Hematopoietic multipotent progenitor cell (in vitro differentiated cells): ENCODE data around the gene ROBO1. TPM values are rescaled to one million over a fixed set of nuclear protein-coding genes. Genes with fewer than 3 reads are reported as not detected.
"Not testable (repeated sequence)": the region's sequence is repeated elsewhere in the genome, so short reads cannot be mapped to it uniquely, and the experiment has no call there.

Experiments
- DNase-seq, 3 donors: peaks; one replicate each; pipeline ENCODE4 v3.0.0-alpha.2; 2011 to 2015; ENCODE audit warnings: low read depth in 2 of 3, low spot score in 2 of 3
- total RNA-seq: library from RNA; depleted of rRNA; stranded (reverse); fragments of >200 nt; gene quantifications from one replicate; pipeline ENCODE4 v1.2.3, GENCODE V29; 2012

ROBO1 gene
- total RNA-seq, 1 donor: 3.2 TPM

DNA sequence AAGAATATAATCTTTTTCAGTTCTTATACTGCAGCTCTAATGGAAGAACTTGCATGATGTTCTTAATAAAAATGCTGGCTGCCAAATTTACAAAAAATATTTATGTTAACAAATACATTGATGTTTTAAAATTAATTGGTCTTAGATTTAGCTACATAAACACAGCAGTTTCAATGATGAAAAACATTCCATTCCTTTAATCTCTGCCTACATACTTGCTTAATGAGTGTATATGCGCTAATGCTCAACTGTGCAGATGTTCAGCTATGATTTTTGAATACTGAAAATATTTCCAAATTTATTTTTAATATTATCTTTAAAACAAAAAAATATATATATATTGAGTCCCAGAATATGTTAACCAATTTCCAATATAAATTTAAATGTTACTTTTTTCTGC is 867.4 kb downstream of the ROBO1 start:
- no peak for DNase-seq

DNA sequence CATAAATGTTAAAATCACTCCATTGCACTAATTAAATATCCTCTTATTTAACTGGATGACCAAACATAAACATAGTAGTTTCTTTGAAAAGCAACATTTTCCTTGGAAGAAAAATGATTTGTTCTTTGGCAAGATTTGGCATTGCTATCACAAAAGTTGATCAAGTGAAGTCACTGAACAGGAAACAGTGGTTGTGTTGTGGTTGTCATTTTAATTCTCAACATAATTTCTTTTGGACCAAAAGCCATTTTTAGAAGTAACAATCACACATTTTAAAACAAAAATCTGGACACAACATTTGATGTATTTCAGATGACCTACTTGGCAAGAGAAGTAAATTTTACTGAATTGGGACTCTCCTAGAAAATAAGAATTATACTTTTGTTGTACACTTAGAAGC is 872.3 kb downstream of the ROBO1 start:
- DNase-seq: no peak

DNA sequence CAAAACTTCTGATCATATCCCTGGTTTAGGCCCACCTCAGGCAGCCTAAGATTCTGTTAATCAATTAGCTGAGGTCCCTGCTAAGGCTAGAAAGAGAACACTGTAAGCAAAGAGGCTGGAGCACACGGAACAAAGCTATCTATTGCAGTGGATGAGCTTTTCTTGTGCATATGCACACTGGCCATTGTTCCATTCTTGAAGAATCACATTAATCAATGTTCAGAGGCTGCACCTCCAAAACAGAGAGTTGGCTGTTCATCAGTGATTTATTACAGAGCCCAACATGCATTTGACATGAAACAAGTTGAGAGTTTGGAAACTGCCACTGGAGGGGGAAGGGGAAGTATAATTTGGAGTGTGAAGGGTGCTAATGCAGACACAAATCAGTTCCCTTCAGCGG is 873.0 kb downstream of the ROBO1 start:
- DNase-seq: no peak

DNA sequence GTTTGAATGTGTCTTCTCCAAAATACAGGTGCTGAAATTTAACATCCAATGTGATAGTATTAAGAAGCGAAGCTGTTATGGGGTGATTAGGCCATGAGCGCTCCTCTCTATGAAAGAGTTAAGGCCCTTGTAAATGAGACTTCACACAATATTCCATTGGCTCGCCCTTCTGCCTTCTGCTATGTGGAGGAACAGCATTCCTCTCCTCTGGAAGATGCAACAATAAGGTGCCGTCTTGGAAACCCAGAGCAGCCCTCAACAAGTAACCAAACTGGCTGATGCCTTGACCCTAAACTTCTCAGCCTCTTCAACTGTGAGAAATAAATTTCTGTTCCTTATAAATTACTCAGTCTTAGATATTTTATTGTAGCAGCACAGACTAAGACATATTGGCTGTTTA is 874.6 kb downstream of the ROBO1 start:
- DNase-seq: no peak

DNA sequence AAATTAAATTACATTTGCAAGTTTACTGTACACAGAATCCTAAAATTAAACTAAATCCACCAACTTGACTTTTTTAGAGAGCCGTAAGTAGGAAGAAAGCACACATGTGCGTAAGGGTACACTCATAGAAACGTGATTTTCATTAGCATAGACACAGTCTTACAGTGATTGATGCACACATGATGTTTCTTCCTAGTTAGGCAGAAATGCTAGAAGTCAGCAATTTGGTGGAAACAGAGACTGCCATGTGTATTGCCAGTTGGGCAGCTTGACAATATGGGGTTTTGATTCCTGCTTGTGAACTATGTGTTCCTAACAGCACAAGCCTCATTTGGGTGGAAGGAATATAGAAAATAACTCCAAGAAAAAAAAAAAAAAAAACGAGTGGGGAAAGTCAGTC is 878.5 kb downstream of the ROBO1 start:
- no peak for DNase-seq

DNA sequence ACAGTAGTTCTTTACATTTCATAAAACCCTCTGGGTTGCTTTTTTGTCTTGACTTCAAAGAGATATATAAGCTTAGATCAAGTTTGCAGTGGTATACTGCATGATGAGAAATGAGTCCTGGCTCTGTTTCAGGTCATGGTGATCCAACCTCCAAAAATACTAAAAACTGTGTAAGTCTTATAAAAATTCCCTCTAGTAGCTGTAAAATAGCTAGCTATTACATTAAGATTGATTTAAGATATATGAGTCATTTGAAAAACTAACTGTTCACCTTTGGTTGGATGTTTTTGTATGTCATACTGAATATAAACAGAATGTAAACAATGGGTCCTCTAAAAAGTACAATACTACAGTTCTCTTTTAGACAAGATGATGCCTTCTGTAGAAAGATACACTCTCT is 879.2 kb downstream of the ROBO1 start:
- DNase-seq: no peak

DNA sequence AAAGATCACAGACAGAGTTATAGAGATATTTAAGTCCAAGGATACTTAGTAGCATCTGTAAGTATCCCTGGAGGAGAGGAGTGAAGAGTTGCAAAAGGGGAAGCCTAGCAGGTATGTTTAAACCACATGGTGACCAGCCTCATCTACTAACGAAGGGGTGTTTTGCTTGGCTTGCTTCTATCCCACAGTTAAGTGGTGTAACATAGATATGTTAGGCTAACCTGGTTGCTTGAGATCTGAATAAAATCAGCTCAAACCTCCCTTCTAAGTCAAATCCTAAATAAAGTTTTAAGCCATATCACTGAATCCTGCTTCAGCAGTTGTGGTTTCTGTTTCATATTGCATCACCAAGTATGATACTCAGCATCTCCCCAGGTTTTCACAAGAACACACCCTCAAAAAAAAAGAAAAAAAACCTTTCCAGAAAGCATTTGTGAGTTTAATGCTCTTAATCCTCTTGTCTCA is 880.2 kb downstream of the ROBO1 start:
- DNase-seq: no peak

DNA sequence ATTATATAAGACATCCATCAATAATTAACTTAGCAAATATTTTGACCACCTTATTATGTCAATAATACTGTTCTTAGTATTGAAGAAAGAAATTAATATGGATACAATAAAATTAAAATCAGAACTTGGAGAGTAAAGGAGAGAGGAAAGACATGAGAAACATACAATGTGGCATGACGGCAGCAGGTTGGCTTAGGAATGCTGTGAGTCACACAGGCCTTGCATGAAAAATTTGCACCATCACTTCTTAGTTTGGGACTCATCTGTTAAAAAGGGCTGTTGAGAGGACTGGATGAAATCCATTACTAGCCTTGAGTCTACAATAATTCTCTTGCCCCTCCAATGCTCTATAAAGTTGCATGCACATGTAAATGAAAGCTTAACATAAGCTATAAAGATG is 880.8 kb downstream of the ROBO1 start:
- DNase-seq: no peak

DNA sequence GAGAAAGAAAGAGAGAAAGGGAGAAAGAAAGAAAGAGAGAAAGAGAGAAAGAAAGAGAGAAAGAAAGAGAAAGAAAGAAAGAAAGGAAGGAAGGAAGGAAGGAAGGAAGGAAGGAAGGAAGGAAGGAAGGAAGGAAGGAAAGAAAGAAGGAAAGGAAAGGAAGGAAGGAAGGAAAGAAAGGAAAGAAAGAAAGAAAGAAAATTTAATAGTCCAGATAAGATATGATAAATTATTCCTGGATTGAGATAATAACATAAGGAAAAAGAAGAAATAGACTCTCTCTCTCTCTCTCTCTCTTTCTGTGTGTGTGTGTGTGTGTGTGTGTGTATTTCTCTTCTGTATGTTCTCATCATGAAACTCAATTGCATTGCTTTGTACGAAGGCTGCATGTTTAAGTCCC is 883.2 kb downstream of the ROBO1 start:
- not testable (repeated sequence) for DNase-seq

DNA sequence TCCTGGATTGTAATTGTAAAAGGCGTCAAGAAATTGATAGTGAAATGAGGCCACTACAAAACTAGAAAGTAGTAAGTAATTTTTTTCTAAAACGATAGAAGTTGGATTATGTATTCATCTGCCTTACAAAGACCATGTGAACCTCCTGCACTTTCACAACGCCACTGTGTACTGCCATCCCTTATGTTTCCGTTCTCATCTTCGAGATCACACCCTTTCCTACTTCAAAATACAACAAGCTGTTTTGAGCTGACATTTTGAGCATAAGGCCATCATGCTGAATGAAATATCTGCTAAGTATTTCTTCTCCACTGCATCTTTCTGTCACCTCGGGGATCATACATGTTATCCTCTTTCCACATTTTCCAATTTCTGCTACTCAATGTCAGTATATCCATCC is 885.5 kb downstream of the ROBO1 start:
- no peak for DNase-seq

DNA sequence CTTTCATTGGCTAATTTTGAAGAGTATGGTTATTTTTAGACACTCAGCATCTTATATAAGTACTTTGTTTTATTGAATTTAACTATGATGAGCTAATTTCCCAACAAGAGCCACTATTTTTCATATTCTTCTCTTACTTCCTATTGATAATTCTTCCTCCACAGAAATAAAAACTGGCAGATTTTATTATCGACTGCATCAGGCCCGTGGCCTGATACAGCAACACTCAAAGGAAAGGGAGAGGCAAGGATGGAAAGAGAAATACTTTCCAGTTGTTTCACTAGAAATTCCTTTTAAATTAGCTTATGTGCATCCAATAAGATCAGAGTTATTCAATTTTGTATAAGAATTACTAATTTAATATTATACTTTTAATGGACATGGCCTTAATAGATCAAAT is 886.3 kb downstream of the ROBO1 start:
- DNase-seq: no peak

DNA sequence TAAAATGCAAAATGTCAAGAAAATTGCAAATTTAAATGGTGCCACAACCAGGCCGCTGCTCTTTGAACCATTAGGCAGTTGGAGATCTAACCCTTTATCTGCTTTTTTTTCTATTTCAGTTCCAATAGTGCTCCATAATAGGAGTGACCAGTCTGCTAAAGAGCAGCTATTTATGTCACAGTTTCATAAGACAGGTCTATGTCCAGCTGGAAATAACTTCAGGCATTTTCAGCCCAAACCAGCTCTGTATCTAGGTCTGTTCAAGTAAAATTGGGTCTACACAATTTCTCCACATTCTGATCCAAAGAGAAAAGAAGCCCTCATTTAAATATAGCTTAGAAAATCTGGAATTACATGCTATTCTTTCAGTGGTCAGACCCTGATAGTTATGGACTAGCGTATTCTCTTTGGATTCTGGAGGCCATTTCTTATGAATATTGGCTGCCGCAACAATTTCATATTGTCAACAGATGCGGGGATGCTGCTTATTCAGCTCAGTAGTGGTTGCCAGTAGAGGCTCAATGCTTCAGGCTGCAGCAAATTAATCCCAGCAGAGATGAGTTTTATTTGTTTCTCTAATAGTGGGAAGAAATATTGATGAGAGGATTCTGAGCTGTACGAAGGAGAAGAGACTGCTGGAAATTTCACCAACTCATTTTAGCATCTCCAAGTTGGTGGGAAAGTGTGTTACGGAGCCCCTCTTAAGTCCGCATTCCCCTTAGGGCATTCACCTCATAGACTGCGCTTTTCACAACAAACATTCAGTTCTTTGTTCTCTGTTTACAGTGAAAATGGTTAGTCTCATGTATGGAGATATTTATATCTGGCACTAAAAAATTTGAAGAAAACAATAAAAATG is 887.0 kb downstream of the ROBO1 start:
- DNase-seq: no peak

DNA sequence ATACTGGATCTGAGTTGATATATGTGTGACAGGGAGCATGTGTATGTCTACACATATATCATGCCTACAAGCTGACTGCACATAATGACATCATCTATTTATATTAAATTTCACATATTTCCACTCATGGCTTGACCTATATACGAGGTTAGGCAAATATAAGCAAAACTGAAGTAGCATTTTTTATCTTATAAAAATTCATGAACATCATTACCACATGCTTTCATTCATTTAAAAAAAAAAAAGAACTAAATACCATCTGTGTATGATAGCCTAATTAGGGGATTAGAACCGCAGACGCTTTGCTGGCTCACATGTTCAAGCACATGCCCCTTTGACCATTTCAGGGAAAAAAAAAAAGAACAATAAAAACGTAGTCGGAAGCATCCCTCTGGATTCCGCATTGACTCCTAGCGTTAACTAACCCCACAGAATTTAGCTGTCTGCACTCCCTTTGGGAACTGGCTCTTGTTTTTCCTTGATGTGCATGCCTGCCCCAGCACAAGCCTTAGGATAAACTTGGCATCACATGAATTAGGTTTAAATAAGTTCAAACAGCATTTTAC is 888.4 kb downstream of the ROBO1 start:
- DNase-seq: no peak

DNA sequence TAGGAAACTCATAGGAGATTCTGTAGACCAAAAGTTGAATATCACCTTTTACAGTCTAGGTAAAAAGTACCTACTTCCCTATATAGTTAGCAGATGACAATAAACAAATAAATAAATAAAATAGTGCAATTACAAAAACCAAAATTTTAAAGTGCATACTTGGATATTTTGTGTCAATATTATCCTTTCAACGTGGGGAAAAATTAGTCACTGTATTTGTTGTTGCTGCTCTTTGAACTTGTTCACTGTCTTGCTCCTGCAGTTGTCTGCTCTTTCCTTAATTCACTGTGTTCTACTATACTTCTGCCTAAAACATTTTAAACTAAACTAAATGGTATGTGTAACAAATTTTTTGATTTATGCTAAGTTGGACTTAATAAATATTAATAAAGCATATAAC is 889.0 kb downstream of the ROBO1 start:
- DNase-seq: no peak

DNA sequence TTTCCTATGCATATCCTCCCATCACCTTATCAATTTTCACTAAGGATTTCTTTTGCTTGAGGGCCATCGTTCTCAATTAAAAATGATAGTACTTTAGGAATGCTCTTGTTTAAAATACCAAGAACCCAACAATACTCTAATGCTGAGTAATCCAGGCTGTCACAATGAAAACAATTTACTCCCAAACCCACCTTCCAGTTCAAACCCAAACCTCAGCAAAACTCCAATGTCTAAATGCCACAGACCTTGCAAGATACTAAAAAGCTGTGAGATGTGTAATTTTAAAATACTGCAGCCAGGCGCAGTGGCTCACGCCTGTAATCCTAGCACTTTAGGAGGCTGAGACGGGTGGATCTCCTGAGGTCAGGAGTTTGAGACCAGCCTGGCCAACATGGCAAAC is 889.8 kb downstream of the ROBO1 start:
- no peak for DNase-seq

DNA sequence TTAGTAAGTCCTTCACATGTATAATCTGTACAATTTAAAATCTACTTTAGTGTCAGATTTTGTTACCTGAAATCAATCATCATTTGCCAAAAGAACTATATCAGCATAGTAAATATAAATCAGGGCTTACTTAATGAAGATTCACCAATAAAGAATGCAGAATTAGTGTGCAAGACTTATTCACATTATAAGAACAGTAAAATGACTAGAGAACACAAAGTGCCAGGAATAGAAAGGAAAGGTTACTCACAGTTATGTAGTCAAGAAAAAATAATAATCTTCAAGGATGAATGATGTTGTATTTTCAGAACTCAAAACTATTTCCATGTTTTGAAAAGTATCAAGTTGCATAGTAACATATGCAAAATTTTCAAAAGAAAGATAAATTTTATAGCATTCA is 891.9 kb downstream of the ROBO1 start:
- DNase-seq: no peak

DNA sequence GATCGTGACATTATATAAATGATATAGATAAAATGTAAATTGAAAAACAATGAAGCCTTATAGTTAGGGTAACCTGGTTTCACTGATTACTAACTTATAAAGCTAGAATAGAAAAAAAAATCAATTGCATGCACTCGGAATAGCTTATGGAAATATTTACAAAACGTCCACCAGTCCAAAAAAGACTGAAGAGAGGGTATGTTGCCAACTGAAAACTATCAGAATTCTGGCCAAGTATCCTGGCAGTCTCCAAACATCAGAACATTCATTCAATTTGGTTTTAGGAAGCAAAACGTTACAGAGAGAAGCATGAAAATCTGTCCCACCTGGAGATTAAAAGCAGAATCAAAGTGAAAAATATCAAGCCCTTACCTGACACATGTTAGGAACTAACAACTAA is 892.4 kb downstream of the ROBO1 start:
- no peak for DNase-seq

DNA sequence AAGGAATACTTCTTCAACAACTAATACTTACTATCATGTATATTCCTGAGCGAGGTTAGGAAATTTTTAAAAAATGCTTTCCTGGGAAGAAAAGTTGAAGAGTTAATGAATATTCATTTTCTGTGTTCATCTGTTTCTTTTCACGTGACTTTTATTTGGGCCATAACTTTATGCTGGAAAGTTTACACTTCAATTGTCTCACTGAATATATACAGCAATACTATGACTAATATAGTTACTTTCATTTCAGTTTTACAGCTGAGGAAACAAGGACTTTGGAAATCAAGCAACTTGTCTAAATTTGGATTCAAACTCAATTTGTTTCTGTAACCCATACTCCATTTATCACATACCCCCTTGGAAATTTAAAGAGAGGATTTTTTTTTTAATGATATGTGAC is 894.2 kb downstream of the ROBO1 start:
- no peak for DNase-seq

DNA sequence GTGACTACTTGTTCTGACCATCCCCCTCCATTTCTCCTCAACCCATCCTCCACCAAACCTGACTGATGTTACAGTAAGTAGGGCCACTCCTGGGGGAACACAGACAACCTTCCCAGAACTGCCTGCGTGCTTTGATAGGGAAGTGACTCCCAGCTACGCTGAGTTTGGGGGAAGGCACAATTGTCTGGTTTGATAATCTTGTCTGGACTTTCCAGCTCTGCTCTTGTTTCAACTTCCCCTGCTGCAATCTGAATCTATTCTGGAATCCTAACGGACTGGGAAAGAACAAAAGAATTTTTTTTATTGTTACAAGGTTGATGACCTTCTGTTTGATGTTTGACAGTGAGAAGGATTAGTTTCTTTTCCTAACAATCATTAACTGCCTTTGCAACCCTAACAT is 895.6 kb downstream of the ROBO1 start:
- no peak for DNase-seq

DNA sequence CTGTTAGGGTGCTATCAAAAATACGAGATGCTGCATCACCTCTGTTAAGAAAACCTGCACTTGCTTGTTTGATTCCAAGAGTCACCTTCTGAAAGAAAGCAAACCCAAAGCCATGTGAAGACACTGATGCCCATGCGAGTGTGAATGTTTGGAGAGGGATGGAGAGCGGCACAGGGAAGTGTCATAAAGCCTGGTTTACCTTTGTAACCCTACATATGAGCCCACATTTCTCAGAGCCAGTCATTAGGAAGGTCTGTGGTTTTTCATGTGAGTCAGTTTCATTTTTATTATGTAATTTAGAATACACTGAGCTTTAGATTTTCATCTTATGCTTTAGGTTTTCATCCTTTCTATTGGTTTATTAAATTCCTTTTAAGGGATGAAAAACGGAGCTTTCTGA is 896.8 kb downstream of the ROBO1 start:
- DNase-seq: no peak

DNA sequence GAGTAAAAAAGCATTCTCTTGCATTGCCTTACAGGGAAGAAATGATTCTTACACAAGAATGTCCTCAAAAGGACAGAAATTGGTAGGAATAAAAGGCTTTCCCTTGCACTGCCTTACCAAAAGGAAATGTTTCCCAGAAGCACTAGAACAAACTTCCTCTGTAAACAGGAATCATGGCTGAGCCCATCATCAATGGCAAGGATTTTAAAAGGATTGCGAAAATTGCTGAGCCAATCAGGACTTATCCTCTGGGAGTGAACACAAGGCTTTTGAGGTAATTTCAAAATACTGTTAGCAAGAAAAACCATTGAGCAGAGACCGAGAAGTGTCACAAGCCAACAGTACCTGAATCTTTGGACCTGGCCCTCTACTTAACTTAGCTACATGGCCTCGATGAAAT is 897.3 kb downstream of the ROBO1 start:
- no peak for DNase-seq

DNA sequence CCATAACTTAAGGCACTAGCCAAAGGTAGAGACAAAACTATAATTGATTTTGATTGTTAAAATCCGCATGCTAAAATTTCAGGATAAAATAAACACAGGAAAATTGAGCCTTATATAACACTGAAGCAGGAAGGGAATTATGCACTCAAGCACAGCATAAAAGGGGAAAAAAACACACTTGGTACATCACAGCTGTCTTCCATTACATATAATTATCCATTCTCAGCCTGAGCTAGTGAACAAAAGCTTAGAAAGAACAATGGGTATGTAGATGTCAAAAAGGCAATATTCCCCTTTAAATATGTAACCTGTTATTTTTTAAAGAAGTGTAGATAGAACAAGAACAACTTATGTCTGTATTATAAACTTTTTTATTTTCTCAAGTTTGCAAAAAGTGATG is 899.2 kb downstream of the ROBO1 start:
- no peak for DNase-seq
